ENCODE results near the gene CRISPLD2.

The CRISPLD2 gene, protein sequence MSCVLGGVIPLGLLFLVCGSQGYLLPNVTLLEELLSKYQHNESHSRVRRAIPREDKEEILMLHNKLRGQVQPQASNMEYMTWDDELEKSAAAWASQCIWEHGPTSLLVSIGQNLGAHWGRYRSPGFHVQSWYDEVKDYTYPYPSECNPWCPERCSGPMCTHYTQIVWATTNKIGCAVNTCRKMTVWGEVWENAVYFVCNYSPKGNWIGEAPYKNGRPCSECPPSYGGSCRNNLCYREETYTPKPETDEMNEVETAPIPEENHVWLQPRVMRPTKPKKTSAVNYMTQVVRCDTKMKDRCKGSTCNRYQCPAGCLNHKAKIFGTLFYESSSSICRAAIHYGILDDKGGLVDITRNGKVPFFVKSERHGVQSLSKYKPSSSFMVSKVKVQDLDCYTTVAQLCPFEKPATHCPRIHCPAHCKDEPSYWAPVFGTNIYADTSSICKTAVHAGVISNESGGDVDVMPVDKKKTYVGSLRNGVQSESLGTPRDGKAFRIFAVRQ

DNA sequence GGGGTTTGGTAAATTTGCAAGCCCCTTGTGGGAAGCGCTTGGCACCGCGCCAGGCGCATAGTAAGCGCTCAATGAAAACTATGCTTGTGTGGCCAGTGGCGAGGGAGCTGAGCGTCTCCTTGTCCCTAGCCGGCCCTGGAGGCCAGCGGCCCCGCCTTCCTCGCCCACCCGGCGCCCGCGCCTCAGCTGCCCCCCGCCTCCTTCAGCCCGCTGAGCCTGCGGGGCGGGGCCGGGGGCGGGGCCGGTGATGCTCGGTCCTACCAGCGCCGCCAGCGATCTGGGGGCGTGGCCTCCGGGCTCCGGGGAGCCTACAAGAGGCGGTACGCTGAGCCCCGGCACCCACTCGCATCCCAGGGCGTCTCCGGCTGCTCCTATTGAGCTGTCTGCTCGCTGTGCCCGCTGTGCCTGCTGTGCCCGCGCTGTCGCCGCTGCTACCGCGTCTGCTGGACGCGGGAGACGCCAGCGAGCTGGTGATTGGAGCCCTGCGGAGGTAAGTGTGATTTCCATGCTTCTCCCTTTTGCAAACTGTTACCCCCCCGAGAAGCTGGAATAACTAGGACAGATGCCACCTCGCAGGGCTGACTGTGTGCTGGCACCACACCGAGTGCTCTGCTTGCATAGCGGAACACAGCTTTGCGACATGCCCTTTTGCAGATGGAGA lies at the start of gene CRISPLD2:
Gene CRISPLD2 (plus strand): TSS at position 342 of the 661 bp plus-strand sequence. CDS start 18,511 bp downstream, outside the sequence.
- peak; percentile 83 for DNase-seq (ENCODE audit: low spot score)

GRCh38 chr16:84773312-84773711 lies 46.5 kb upstream of the CRISPLD2 start:
- DNase-seq (ENCODE audit: low spot score): no peak

- DNase-seq (ENCODE audit: low spot score): no peak
These were observed 45.0 kb upstream of the CRISPLD2 start for GRCh38 chr16:84774810-84775209.

GRCh38 chr16:84775262-84775810 lies 44.4 kb upstream of the CRISPLD2 start:
- DNase-seq (ENCODE audit: low spot score): no peak

GRCh38 chr16:84777435-84777834 lies 42.4 kb upstream of the CRISPLD2 start:
- no peak for DNase-seq (ENCODE audit: low spot score)

GRCh38 chr16:84778720-84779119 lies 41.1 kb upstream of the CRISPLD2 start:
- DNase-seq (ENCODE audit: low spot score): no peak

DNA sequence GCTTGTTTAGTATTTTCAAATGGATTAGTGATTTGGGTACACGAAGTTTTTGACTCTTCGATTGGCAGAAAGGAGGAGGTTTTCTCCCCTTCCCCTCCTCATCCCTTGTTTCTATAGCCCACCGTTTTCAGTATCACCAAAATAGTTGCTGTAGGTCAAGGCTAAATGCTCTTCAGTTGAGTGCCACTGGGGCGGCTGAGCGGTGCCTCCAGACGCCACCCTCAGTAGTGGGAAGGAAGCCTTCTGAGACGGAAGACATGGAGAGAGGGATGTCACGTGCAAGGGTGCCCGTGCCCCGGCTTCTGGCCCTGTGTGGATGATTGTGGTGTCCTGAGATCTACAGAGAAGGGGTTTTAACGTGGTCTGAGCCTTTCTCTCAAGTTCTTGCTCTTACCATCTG lies 39.7 kb upstream of the CRISPLD2 start:
- no peak for DNase-seq (ENCODE audit: low spot score)

- no peak for DNase-seq (ENCODE audit: low spot score)
These were observed 39.0 kb upstream of the CRISPLD2 start for GRCh38 chr16:84780544-84781376.

DNA sequence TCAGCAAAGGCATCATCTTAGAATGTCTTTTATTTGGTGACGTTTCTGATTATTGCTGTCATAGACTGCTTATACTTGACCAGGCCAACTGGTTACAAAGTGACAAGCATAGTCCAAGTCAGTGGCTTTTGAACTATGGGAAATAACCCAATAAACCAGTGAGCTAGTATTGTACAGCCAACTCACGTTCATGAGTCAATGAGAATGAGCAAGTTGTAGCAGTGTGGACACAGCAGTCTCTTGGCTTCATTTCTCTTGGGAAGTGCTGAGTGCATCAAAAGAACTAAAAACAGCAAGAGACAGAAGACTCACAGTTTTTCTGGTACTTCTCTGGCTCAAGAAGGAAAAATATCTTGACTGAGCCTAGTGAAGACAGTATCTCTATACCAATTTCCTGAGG lies 36.9 kb upstream of the CRISPLD2 start:
- no peak for DNase-seq (ENCODE audit: low spot score)

DNA sequence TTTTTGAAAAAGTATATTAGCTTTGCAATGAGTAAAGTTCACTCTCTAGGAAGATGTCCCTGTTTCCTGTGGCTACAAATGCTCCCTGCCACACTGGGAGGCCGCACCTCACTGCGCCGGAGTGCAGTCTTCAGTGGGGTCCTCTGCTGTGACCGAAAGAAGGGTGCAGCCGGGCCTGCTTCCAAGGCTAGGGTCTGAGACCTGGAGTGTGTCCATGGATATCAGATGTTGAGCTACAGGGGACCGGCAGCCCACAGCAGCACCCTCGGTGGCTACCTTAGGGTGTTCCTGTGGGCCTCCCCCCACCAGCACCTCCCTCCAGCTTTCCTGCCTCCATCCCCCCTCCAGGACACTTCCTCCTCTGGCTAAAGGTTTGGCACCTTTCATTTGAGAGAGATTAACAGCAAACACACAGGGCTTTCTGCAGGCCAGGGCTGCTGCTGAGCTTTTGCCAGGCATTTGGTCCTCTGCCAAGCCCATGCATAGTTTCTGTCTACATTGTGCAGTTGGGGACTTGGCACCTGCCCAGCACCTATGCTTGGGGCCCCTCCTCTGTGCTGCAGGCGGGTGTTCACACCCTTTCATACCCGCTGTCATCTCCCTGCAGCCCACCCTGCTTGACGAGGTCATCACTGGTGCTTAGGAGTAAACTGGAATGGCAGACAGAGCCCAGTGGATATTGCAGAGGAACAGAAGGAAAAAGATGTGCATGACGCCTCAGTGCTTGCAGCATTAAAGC lies 33.8 kb upstream of the CRISPLD2 start:
- no peak for DNase-seq (ENCODE audit: low spot score)

- no peak for DNase-seq (ENCODE audit: low spot score)
These were observed 33.1 kb upstream of the CRISPLD2 start for GRCh38 chr16:84786605-84787262.

GRCh38 chr16:84787263-84787622 lies 32.5 kb upstream of the CRISPLD2 start:
- no peak for DNase-seq (ENCODE audit: low spot score)

- no peak for DNase-seq (ENCODE audit: low spot score)
These were observed 30.8 kb upstream of the CRISPLD2 start for GRCh38 chr16:84788920-84789391.

DNA sequence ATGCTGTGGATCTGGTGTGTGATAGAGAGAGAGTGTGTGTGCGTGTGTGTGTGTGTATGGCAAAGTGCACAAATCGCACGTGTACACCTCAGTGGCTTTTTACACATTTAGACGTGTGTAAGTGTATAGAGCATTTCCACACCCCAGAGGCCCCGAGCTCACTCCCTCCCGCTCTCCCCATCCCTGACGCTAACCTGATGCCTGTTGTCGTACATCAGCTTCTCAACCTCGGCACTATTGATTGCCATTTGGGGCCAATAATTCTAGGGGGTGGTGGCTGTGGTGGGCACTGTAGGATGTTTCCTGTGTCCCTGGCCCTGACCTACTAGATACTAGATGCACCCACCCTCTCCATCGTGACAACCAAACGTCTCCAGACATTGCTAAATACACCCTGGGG lies 30.4 kb upstream of the CRISPLD2 start:
- no peak for DNase-seq (ENCODE audit: low spot score)

GRCh38 chr16:84790301-84790700 lies 29.5 kb upstream of the CRISPLD2 start:
- no peak for DNase-seq (ENCODE audit: low spot score)

DNA sequence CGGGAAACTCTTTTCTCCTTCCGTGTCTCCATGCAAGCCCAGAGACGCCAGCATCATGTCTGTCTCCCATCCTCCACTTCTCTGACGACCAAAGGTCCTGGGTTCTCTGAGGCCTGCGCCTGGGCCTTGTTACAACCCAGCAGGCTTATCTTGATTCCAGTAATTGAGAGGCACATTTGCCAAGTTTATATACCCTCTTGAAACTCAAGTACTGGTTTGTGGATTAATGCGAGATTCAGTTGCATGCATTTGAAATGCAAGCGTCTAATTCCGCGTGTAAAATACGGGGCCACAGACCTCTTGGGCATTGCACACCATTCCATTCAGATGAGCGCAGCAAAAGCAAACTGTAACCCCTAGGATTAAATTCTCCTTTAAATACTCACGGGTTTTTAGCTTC lies 28.7 kb upstream of the CRISPLD2 start:
- no peak for DNase-seq (ENCODE audit: low spot score)

DNA sequence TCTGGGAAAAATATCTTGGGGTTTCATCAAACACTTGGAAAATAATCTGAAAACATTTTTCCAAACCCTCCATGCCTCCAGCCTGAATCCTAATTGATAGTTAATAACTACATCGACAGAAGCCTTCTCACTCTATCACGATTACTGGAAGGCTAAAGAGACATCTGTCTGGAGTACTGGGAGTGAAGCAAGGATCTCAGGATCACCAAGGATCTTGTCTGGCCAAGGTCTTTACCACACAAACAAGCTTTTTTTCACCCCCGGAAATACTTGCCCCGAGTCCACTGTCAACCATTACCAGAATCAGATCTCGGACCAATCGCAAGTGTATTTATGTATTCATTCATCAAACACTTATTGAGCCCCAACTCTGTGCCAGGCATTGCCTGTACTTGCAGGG lies 28.3 kb upstream of the CRISPLD2 start:
- DNase-seq (ENCODE audit: low spot score): no peak

- DNase-seq (ENCODE audit: low spot score): no peak
These were observed 25.6 kb upstream of the CRISPLD2 start for GRCh38 chr16:84794186-84794585.

DNA sequence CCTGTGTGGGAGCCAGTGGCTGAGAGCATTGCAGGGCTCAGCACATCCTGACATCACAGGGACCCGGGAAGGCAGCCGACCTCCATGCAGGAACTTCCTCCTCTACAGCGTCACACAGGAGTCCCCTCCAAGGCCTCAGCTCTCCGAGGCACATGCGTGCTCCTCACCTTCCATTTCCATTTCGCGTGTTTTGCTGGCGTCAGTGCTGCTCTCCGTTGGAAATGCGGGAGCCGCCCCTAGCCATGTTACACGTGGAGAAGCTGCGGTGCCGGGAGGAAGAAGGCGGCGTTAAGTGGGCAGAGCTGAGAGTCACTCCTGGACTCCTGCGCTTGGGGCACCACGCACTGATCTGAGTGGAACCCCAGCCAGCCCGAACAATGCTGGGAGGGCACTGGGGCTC lies 25.2 kb upstream of the CRISPLD2 start:
- DNase-seq (ENCODE audit: low spot score): no peak

DNA sequence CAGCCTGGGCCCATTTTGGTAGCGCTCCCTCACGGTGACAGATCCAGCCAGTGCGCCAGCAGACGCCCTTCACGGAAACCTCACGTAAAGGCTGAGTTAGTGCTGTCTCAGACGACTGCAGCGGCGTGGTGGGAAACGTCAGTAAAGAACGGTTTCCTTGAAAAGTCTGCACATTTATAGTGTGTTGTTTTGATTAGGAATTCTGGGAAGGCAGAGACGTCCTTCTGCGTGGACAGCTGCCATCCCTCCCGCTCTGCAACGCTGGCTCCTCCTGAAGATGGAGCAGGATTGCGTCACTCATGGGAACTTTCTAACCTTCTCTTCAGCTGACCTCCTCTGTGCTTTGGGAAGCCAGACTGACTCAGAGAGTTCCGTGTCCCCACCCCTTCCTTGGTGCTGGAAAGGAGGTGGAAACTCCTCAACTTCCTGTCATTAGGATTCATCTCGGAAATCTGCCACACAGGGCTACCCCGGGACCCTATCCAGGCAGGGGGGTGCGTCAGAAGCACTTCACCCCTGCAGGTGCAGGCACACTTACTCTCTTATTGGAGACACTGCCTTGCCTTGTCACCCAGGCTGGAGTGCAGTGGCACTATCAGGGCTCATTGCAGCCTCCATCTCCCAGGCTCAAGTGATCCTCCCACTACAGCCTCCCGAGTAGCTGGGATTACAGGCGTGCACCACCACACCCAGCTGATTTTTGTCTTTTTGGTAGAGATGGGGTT lies 24.3 kb upstream of the CRISPLD2 start:
- no peak for DNase-seq (ENCODE audit: low spot score)

Measured in CD4-positive, alpha-beta T cell treated with Interleukin-2 at 100 ng/mL for 4 hours (primary cell).